ENCODE measurements around the gene NEAT1.

NEAT1 gene

DNA sequence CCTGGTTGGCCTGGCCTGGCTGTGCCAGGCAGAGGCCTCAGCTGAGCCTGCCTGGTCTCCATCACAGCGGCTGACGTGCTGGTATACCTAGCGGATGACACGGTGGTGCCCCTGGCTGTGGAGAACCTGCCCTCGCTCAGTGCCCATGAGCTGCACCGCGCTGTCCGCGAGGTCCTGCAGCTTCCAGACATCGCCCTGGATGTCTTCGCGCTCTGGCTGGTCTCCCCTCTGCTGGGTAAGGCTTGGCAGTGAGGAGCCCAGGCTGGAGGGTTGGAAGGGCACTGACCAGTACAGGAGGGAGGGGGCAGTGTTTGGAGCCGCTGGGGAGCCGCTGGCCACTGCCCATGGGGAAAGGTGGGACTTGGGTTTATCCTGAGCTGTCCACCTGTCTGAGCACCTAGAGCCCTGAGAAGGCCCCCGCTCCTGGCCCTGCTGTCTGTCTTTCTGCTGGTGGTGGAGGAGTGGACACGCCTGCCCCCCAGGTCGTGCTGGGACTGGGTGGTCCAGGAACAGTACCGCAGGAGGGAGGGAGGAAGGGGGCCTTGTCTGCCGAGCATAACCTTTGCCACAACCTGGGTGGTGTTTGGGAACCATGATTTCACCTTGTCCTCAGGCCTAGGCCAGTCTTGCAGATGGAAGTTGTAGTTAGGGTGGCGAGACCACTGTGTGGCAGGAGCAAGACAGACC lies 33.2 kb upstream of the NEAT1 start:
- DNase-seq (ENCODE audit: low read depth): no peak

DNA sequence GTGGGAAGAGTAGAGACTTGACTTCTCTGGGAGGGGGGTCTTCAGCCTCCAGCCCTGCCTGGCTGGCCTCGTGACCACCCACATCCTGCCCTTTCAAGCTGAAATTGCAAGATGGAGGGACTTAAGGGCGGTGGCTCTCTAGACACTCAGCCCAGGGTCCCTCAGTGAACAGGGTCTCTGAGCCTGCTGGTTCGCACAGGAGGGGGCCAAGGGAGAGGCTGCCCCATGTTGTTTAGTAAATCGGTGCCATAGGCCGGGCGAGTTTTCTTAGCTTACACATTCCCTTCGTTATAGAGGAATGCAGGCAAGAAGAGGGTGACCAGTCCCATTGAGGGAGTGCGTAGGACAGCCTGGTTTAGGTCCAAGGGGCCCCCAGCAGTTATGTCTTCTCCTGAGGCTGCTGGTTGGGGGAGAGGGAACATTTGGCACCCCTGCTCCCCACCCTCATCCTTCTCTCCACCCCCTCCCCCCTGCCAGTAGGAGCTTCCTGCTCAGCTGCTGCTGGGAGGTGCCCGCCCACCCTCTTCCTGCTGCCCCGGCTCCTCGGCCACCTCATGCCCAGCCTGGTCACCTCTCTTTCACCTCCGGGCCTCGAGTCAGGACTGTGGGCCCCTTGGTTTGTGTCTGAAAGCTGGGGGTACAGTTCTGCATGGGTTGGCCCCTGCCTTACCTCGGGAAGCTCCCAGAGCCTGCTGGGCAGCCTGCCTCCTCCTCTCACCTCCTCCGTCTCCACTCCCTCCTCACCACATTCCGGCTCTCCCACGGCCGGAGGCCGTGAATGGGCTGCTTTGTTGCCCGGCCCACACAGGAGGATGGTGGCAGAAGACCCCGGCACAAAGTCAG lies 32.3 kb upstream of the NEAT1 start:
- DNase-seq (ENCODE audit: low read depth): peak; percentile 36

DNA sequence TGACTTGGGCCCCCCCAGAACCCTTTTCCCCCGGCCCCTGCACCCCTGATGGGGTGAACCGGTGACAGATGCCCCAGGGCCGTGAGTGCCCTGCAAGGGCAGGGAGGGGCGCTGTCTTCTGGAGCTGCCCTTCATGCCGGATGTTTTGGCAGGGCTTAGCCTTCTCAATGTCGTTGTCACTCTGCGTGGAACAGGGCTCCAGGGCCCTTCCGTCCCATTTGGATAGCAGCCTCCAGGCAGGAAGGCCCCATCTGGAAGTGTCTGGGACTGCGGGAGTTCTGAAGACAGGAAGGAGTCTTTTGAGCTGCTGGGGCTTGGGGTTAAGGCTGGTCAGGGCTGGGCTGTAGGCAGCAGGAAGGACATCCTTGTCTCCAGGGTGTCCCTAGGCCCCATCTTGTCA lies 31.6 kb upstream of the NEAT1 start:
- DNase-seq (ENCODE audit: low read depth): peak; percentile 60

DNA sequence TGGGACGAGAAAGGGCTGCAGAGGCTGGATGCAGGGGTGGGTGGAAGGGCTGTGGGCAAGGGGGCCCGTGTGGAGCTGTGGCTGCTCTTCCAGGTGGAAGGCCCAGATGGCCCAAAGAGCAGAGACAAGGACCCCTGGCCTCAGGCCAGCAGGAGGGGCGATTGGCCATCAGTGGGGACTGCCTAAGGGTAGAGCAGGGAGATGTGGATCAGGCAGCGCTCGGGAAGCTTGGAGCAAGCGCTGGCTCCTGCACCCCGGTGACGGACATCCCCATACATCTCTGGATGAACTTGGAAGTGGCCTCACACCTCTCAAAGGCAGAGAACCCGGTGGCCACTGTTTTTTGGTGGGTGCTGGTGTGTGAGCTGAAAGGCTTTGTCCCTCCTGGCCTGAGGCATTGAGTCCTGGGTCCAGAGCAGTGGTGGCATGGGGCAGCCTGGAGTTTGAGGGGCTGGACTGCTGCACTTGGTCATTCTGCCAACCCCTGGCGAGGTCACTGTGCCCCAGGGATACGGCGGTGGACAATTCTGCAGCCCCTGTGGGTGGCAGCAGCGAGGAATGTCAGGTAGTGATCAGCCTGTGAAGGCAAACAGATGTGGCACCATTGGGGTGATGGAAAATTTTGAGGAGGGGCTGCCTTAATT lies 30.3 kb upstream of the NEAT1 start:
- DNase-seq (ENCODE audit: low read depth): no peak

DNA sequence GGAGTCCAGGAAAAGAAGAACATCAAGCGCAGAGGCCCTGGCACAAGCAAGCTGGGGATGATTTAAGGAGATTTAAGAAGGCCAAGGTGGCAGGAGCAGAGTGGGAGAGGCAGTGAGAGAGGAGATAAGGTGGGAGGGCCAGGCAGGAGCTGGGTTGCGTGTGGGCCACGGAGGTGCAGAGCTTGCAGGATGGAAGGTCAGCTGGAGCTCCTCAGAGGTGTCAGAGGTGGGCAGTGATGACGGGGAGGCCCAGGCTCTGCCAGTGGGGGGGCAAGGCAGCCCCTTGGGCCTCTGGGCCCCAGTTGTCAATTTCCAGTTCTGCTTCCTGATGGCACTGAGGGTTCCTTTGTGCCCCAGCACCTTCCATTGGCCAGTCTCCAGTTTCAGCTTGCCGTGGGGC lies 29.7 kb upstream of the NEAT1 start:
- DNase-seq (ENCODE audit: low read depth): no peak

DNA sequence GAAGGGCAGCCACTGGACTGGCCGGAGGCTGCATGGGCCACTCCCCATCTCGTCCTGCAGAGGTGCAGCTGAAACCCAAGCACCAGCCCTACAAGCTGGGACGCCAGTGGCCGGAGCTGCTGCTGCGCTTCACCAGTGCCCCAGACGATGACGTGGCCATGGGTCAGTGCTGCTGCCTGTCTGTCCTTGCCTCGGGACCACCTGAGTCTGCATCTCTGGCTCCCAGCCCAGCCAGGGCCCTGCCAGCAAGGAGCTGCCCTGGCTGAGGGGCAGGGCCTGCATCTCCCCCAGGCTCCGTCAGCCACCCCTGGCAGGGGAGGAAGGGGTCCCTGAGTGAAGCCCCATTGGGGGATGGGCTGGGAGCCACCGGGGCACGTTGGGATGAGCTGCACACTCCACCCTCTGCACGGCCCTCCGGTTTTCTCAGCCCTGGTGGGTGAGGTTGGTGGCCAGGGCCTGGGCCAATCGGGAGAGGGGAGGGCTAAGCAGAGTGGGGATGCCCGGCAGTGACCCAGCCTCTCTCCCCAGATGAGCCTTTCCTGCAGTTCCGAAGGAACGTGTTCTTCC lies 29.0 kb upstream of the NEAT1 start:
- no peak for DNase-seq (ENCODE audit: low read depth)

DNA sequence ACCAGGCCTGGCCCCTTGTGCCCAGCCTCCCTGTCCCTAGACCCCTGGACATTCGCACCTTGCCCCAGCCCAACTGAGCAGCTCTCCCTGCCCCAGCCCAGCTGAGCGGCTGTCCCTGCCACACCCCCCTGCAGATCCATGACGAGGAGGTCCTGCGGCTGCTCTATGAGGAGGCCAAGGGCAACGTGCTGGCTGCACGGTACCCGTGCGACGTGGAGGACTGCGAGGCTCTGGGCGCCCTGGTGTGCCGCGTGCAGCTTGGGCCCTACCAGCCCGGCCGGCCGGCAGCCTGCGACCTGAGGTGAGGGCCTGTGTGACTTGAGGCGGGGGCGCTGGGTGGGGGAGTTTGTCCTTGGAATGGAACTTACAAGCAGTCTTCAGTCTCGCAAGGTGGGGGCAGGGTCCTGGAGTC lies 28.5 kb upstream of the NEAT1 start:
- DNase-seq (ENCODE audit: low read depth): no peak

DNA sequence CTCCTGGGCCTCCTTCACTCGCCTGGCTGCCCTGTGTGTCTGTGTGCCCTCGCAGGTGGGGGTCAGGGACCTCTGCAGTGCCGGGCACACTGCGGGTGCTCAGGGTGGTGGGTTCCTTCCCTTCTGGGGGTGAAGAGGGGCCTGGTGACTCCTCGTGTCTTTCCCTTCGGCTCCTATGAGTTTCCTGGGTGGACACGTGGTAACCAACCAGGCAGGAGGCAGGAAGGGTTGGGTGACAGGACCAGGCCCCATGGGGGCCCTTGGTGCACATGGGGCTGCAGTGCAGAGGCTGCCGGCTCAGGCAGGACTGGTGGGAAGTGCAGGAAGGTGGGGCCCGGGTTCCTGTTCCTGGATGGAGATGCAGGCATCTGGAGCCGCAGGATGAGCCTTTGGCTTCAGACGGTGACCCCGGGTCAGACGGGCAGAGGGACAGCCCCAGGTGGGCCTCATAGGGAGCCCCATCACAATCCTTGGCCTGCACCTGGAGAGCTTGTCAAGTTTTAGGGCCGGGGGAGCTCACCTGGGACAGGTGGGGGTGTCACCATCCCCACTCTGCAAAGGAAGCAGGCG lies 26.6 kb upstream of the NEAT1 start:
- no peak for DNase-seq (ENCODE audit: low read depth)

DNA sequence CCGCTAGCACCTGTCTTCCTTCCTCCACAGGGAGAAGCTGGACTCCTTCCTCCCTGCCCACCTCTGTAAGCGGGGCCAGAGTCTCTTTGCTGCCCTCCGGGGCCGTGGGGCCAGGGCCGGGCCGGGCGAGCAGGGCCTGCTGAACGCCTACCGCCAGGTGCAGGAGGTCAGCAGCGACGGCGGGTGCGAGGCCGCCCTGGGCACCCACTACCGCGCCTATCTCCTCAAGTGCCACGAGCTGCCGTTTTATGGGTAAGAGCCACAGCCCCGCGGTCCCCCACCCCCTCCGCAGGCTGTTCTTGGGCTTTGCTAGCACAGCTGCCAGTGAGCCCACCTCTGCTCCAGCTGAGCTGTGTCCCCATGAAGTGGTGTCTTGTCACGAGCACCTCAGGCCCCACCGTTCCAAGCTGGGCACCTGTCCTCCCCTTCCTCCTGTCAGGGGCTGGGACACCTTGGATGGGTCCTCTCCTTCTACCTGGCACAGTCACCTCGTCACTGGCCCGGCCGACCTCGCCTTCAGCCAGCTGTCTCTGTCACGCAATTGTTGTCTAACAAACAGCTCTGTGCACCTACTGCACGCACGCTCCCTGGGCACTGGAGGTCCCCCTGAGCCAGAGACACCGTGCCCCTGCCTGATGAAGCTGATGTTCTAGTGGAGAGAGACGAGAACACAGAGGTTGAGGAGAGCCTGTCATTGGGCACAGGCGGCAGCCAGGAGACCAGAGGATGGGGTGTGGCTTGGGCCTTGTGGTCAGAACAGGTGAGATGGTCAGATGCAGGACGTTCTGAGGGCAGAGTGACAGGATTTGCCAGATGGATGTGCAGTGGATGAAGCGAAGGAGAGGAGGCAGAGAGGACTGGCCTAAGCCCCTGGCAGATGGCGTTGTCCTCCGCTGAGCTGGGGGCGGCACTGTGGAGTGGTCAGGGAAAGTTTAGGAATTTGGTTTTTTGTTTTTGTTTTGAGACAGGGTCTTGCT lies 25.5 kb upstream of the NEAT1 start:
- DNase-seq (ENCODE audit: low read depth): no peak

DNA sequence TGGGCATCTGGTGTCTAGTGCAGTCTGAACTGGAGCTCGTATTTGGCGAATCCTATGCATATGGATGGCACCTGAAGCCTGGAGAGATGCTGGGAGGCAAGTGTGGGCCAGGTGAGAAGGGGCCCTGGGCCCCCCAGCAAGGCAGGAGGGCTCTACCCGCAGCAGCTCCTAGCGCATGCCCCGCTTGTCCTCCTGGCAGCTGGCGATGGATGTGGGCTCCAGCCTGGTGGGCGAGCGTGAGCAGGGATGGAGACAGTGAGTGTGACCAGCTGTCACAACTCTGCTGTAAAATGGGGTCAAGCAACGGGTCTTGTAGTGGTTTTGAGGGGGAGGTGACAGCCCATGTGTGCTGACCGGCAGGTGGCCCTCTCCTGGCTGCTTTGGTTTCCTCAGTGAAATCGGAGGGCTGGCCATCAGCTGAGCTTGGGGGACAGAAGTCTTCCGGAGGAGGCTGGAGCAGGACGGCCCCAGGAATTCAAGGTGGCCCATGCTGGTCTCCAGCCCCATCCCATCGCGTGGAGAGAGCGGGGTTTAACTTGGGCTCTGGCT lies 24.2 kb upstream of the NEAT1 start:
- DNase-seq (ENCODE audit: low read depth): no peak

DNA sequence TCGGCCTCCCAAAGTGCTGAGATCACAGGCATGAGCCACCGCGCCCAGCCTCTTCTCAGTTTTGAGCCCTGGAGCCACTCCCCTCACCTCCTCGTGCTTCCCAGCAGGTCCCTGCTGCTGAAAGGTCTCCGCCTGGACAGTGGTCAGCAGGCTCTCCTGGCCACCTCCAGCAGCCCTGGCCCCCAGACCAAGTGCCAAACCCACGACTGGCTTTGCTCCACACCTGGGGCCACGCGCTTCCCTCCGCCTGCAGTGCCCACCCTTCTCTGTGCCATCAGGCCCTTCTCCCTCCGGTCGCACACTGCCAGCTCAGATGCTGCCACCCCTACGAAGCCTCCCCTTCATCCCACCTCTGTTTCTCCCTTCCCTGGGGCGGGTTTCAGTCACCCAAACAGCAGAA lies 23.3 kb upstream of the NEAT1 start:
- no peak for DNase-seq (ENCODE audit: low read depth)

DNA sequence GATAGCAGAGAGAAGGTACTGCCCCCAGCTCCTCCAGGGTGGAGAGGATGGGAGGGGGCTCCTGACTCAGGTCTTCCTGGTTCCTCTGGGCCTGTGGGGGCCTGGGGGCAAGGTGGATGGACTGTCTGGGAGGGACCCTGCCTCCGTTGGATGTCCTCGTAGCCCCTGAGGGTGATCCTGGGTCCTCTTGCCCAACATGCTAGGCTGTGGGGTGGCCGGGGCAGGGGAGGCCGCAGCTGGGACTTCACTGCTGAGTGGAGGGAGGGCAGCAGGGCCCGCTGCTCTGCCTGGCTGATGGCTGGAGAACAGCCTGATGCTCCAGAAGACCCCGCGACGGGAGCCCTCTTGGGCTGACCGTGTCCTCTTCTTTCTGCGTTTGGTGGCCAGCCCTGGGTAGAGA lies 22.8 kb upstream of the NEAT1 start:
- DNase-seq (ENCODE audit: low read depth): no peak

DNA sequence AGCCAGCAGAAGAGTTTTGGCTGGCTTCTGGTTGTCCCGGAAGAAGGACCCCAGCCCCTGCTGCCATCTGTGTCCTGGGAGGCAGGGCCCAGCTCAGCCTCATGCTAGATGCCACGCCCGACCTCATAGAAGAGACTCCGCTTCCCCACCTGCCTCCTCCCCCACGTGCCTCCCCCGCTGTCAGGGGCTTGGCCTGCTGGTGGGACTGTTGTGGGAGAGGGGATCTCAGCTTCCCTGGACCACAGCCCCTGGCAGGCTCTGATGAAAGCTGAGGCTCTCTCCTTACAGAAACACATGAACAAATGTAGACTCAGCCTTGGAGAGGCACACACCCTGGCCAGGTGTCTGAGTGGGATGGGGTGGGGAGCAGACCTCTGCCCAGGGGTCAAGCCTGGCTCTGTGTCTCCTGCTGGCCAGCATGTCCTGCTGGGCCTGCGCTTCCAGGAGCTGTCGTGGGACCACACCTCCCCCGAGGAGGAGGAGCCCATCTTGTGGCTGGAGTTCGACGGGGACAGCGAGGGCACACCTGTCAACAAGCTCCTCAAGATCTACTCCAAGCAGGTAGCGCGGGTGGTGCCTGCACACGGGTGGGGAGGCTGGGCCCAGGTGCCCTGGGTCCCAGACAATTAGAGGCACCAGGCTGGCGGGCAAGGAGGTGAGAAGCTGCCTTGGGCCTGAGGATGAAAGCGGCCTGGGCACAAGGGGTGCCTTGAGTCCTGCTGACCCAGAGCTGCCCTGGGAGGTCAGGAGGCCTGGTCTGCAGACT lies 22.1 kb upstream of the NEAT1 start:
- no peak for DNase-seq (ENCODE audit: low read depth)

DNA sequence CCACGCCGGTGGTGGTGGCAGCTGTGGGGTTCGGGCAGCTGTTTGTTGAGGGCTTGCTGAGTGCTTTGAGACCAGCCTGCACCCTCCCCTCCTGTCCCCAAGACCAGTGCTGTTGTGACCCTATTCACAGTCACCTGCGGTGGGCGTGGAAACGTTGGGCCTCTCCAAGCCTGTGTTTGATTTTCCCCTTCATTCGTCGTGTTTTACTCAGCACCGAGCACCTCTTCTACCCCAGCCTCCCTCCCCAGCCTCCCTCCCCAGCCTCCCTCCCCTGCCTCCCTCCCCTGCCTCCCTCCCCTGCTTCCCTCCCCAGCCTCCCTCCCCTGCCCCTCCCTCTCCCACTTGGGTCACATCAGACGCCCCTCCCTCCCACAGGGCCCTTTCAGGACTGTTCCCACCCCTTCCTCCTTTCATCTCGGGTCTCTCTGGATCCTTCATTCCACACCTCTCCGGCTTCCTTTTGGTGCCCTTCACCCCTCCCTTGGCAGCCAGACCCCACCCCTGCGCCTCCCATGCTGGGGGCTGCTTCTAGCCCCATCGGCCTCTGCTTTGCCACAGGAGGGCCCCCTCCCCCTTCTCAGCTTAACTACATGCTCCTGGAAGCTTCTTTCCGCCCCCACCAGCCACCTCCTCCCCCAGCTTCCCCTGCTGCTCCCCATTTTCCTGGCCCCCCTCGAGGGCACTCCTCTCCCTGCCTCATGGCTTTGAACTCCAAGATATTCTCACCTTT lies 21.4 kb upstream of the NEAT1 start:
- DNase-seq (ENCODE audit: low read depth): no peak

DNA sequence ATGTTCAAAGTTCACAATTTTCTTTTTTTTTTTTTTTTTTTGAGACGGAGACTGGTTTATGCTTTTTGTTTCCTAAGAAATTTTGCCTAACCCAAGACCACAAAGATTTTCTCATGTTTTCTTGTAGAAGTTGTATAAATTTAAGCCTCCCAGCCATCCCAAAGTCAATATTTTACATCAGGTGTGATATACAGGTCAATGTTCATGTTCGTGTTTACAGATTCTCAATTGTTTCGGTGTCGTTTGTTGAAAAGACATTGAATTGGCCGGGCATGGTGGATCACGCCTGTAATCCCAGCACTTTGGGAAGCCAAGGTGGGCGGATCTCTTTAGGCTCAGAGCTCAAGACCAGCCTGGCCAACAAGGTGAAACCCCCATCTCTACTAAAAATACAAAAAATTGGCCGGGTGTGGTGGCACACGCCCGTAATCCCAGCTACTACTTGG lies 20.8 kb upstream of the NEAT1 start:
- no peak for DNase-seq (ENCODE audit: low read depth)

DNA sequence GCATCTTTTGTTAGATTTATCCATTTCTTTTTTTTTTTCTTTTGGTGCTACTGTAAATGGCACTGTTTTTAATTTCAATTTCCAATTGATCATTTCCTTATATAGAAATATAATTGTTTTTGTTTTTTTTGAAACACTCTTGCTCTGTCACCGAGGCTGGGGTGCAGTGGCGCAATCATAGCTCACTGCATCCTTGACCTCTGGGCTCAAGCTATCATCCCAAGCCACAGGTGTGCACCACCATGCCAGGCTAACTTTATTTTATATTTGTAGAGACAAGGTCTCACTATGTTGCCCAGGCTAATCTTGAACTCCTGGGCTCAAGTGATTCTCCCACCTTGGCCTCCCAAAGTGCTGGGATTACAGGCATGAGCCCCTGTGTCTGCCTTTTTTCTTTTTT lies 19.8 kb upstream of the NEAT1 start:
- DNase-seq (ENCODE audit: low read depth): no peak

DNA sequence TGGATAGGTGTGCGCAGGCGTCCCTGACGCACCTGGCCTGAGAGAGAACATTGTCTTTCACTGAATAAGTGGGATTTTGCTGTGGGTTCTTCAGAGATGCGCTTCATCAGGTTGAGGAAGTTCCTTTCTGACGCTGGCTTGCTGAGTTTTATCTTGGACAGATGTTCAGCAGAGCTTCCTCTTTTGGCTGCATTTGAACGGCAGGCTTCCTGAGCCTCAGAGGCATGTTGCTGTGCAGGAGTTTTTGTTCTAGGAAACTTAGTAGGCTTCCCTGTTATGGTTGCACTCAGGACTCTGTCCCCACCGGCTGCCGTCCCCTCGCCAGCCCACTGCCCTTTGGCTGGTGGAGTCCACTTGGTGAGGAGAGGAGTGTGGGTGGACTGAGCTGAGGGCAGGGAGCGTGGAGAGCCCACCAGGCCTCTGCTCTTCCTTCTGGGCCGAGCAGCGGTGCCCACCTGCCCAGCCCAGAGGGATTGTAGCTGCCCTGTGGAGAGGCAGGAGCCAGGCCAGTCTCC lies 18.9 kb upstream of the NEAT1 start:
- DNase-seq (ENCODE audit: low read depth): no peak

DNA sequence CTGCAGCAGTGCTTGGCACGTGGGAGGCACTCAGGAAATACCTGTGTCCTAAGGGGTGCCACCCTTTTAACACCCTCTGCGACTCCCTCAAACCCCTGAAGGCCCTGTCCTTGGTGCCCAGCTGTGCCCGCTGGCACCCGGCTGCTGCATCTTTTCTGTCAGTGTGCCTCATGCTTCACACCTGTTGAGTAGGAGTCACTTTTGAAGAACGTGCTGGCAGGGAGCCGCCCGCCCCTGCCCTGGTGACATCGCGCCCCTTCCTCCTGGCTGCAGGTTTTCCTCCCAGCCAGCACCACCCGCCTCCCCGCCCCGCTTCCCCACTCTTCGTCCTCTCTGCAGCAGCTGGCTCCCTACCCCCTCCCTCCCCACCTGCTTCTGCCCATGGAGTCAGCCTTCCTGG lies 18.4 kb upstream of the NEAT1 start:
- DNase-seq (ENCODE audit: low read depth): no peak

DNA sequence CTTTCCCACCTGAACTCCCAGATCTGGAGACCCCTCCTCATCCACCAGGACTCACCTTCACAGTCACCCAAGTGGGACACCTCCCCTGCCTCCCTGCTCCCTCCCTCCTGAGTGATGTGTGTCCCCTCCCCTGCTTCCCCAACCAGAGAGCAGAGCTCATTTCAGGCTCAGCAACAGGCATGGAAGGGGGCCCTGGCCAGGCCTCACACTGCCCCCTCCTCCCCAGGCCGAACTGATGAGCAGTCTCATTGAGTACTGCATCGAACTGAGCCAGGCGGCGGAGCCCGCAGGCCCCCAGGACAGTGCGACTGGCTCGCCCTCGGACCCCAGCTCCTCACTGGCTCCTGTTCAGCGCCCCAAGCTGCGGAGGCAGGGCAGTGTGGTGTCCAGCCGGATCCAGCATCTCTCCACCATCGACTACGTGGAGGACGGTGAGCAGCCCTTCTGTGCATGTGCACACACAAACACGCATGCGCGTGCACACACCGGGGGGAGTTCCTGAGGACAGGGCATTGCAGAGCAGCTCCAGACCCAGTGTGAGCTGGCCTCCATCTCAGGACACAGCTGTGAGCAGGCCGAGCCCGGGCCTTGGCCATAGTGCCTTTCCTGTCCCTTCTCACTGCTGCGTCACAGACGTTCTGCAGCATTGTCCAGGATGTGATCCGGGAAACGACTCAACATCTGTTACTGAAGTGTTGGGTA lies 17.8 kb upstream of the NEAT1 start:
- no peak for DNase-seq (ENCODE audit: low read depth)

Measured in ELR (cell line).